GM12874 (cell line): Measurements from ENCODE around the gene TATDN2.

Source experiments
- CTCF ChIP-seq: IDR thresholded peaks from 2 replicates; pipeline ENCODE4 v1.5.1; 2011; ENCODE audit warnings: low read depth, mild to moderate bottlenecking, control low read depth, low read length, moderate library complexity; ENCODE audit not compliant: insufficient read depth

Gene TATDN2

GRCh38 chr3:10289787-10290355, 41.6 kb downstream of the TATDN2 start:
- no peak for TF ChIP-seq CTCF

- no peak for TF ChIP-seq CTCF
Observed at GRCh38 chr3:10290481-10291176, 42.4 kb downstream of the TATDN2 start.

GRCh38 chr3:10291641-10292040, 43.4 kb downstream of the TATDN2 start:
- no peak for TF ChIP-seq CTCF

GRCh38 chr3:10292505-10293419, 44.5 kb downstream of the TATDN2 start, which contains the start of gene GHRL:
Gene GHRL, minus strand, starts transcription at chr3:10292947. Its CDS starts 2,767 bp downstream, at chr3:10290180.
- TF ChIP-seq CTCF, result no peak

GRCh38 chr3:10294030-10294586, 45.8 kb downstream of the TATDN2 start:
- TF ChIP-seq CTCF, result no peak

- TF ChIP-seq CTCF, result no peak
Observed at GRCh38 chr3:10299175-10299574, 50.9 kb downstream of the TATDN2 start.

GRCh38 chr3:10299679-10300078, 51.4 kb downstream of the TATDN2 start:
- no peak for TF ChIP-seq CTCF
